Lung (tissue), 12 donors: ENCODE data around the gene OCSTAMP. TPM values are rescaled to one million over a fixed set of nuclear protein-coding genes. Genes with fewer than 3 reads are reported as not detected.

Experiments used
- ATAC-seq: fragments of 200-7000 bp; cut with Tn5 transposase; one replicate; pipeline ENCODE4 v1.9.1; 2020; ENCODE audit warnings: moderate number of reproducible peaks; ENCODE audit not compliant: insufficient read depth, low FRiP score
- DNase-seq, 3 donors: peaks; one replicate each; pipeline ENCODE4 v3.0.0-alpha.2; 2013 to 2017
- H3K27ac ChIP-seq, 2 donors: one replicate each; pipeline ENCODE4 v1.5.1; 2013; ENCODE audit warnings: mild to moderate bottlenecking in 2 of 2, moderate library complexity in 2 of 2, control low read depth in 1 of 2, inconsistent platforms in 1 of 2, low read depth in 1 of 2, low read length in 1 of 2
- H3K27me3 ChIP-seq, 3 donors: one replicate each; pipeline ENCODE4 v1.5.1; 2013; ENCODE audit warnings: low read length in 2 of 3; ENCODE audit not compliant: control insufficient read depth in 3 of 3, insufficient read depth in 3 of 3
- H3K36me3 ChIP-seq, 4 donors: one replicate each; pipeline ENCODE4 v1.5.1; 2013; ENCODE audit warnings: low read length in 4 of 4, mild to moderate bottlenecking in 1 of 4, moderate library complexity in 1 of 4; ENCODE audit not compliant: control insufficient read depth in 4 of 4, insufficient read depth in 4 of 4
- H3K4me1 ChIP-seq, 5 donors: one replicate each; pipeline ENCODE4 v1.5.1; 2013; ENCODE audit warnings: low read length in 5 of 5, mild to moderate bottlenecking in 2 of 5, moderate library complexity in 1 of 5; ENCODE audit not compliant: control insufficient read depth in 5 of 5, insufficient read depth in 5 of 5
- H3K4me3 ChIP-seq: one replicate; pipeline ENCODE4 v1.5.1; 2013; ENCODE audit warnings: mild to moderate bottlenecking, control low read depth, moderate library complexity
- H3K9ac ChIP-seq, 2 donors: one replicate each; pipeline ENCODE4 v1.5.1; 2013; ENCODE audit warnings: low read length in 2 of 2, control low read depth in 1 of 2; ENCODE audit not compliant: insufficient read depth in 1 of 2
- H3K9me3 ChIP-seq, 4 donors: one replicate each; pipeline ENCODE4 v1.5.1; 2013; ENCODE audit warnings: low read length in 3 of 4, mild to moderate bottlenecking in 1 of 4, moderate library complexity in 1 of 4; ENCODE audit not compliant: control insufficient read depth in 4 of 4, insufficient read depth in 3 of 4
- CTCF ChIP-seq: IDR thresholded peaks from 2 replicates; pipeline ENCODE4 v1.5.1; 2012; ENCODE audit warnings: mild to moderate bottlenecking; ENCODE audit errors: control extremely low read depth, extremely low read depth
- WGBS, 2 donors: extraction: QIAGEN DNeasy Blood & Tissue Kit; methylation state at CpG; one replicate each; pipeline ENCODE4 v1.1.7; 2013; 5-methylcytosine and 5-hydroxymethylcytosine counted together
- polyA plus RNA-seq, 2 donors: library from polyadenylated mRNA; stranded (reverse); fragments of 200-250 nt; gene quantifications; one replicate each; pipeline ENCODE4 v1.2.1, GENCODE V29; 2013
- total RNA-seq, 2 donors: library from RNA; depleted of rRNA in 1 of 2; stranded (reverse); fragments of >200 nt in 1 of 2; gene quantifications; one replicate each; pipeline ENCODE4 v1.2.1, GENCODE V29; 2014 to 2021
- donor health status: control.
- donor health status: control.
- donor health status: Bipolar disorder and iron deficiency.
- donor health status: healthy.
- donor health status: DM: yes; HTN: yes; CAD: no.

Gene OCSTAMP
- total and polyA plus RNA-seq, 4 donors, result 0.11 TPM; not detected in 3

GRCh38 chr20:46554828-46555227, 4.4 kb upstream of the OCSTAMP start:
- Histone ChIP-seq H3K9ac (no peak overlapping the region), H3K9me3 (no peaks in the 10 kb centered on the region), H3K4me3 (no peak overlapping the region), H3K27me3 (no peaks in the 10 kb centered on the region), H3K36me3 (no peaks in the 10 kb centered on the region), H3K4me1 (no peaks in the 10 kb centered on the region), H3K27ac (no peak overlapping the region)
- no peak for ATAC-seq
- 68 to 72% methylated on average over 3 of the region's 3 CpGs for WGBS, 2 donors
- TF ChIP-seq CTCF, result no peak
- no peak for DNase-seq

- 89 to 96% methylated on average over 3 of the region's 3 CpGs for WGBS, 2 donors
- no peak for ATAC-seq
- no peaks in the 10 kb centered on the region for H3K36me3 ChIP-seq
- H3K4me1 ChIP-seq, result no peaks in the 10 kb centered on the region
- no peak overlapping the region for H3K27ac ChIP-seq
- H3K9ac ChIP-seq, result no peak overlapping the region
- H3K9me3 ChIP-seq, result no peaks in the 10 kb centered on the region
- H3K27me3 ChIP-seq, result no peaks in the 10 kb centered on the region
- DNase-seq, result no peak
- H3K4me3 ChIP-seq, result no peak overlapping the region
- TF ChIP-seq CTCF, result no peak
Measured at GRCh38 chr20:46553926-46554325, 3.5 kb upstream of the OCSTAMP start.

- no peak for ATAC-seq
- WGBS, 2 donors, result 41 to 62% methylated on average over 4 of the region's 4 CpGs
Measured at GRCh38 chr20:46552460-46553420, 2.3 kb upstream of the OCSTAMP start.

More at GRCh38 chr20:46552460-46553420, 2.3 kb upstream of the OCSTAMP start:
- Histone ChIP-seq H3K36me3 (no peaks in the 10 kb centered on the region), H3K27me3 (no peaks in the 10 kb centered on the region), H3K9ac (no peak overlapping the region), H3K27ac (no peak overlapping the region), H3K9me3 (no peaks in the 10 kb centered on the region), H3K4me1 (no peaks in the 10 kb centered on the region), H3K4me3 (no peak overlapping the region)
- no peak for DNase-seq
- TF ChIP-seq CTCF, result no peak
